HG02610 (cell line): ENCODE measurements around the gene CBARP.

ENCODE experiments used
- ATAC-seq: cut with Tn5 transposase; IDR thresholded peaks from one replicate; pipeline ENCODE4 v1.9.1; 2021; ENCODE audit warnings: mild to moderate bottlenecking, moderate library complexity; ENCODE audit not compliant: unreplicated experiment

The CBARP gene

GRCh38 chr19:1229056-1229923, 8.5 kb downstream of the CBARP start:
- ATAC-seq, result no peak

GRCh38 chr19:1228161-1228957, 9.4 kb downstream of the CBARP start:
- no peak for ATAC-seq

GRCh38 chr19:1227304-1228054, 10.3 kb downstream of the CBARP start:
- ATAC-seq, result no peak

GRCh38 chr19:1226522-1227303, 11.1 kb downstream of the CBARP start:
- no peak for ATAC-seq

- no peak for ATAC-seq
These were observed 11.6 kb downstream of the CBARP start for GRCh38 chr19:1226227-1226518.

GRCh38 chr19:1225440-1226226, 12.2 kb downstream of the CBARP start:
- no peak for ATAC-seq

GRCh38 chr19:1224847-1225246, 13.0 kb downstream of the CBARP start:
- ATAC-seq, result no peak

GRCh38 chr19:1224047-1224825, 13.6 kb downstream of the CBARP start:
- ATAC-seq, result no peak

GRCh38 chr19:1223018-1223855, 14.6 kb downstream of the CBARP start:
- ATAC-seq, result no peak

- no peak for ATAC-seq
These were observed 15.4 kb downstream of the CBARP start for GRCh38 chr19:1222394-1222793.

GRCh38 chr19:1221904-1222255, 15.9 kb downstream of the CBARP start:
- no peak for ATAC-seq

GRCh38 chr19:1220976-1221903, 16.6 kb downstream of the CBARP start:
- ATAC-seq, result no peak

GRCh38 chr19:1220477-1220930, 17.3 kb downstream of the CBARP start:
- ATAC-seq, result no peak

GRCh38 chr19:1219786-1220476, 17.9 kb downstream of the CBARP start:
- no peak for ATAC-seq

- ATAC-seq, result no peak
These were observed 18.8 kb downstream of the CBARP start for GRCh38 chr19:1218751-1219567.

- no peak for ATAC-seq
These were observed 20.4 kb downstream of the CBARP start for GRCh38 chr19:1217366-1217765.
